ENCODE data around the gene COL9A2. TPM values are rescaled to one million over a fixed set of nuclear protein-coding genes. Genes with fewer than 3 reads are reported as not detected.

Gene COL9A2
- total RNA-seq, 1 donor from 2014 or later, result 0.24 TPM

DNA sequence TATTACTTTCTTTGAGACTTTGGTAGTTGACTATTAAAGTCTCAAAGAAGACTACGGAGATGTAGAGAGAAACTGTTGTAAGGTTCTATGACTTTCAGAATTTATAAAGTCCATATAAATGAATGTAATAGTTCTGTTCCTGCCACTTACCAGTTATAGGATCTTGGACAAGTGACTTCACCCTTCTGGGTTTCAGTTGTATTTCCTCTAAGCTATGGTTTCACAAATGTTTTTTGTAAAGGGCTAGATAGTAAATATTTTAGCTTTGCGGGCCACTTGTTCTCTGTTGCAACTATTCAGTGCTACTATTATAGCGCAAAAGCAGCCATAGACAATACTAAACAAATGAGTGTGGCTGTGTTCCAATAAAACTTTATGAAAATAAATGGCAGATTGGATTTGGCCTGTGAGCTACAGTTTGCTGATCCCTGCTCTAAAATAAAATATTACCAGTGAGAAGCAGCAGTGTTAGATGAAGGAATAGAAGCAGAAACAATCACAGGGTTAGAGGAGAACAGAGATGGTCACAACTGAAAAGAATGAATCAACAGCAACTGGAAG is 44.4 kb downstream of the COL9A2 start:
- intact Hi-C loops (cut with DNase I), result no loop called here
- DNase-seq, result no peak
- ATAC-seq (ENCODE audit: poor library complexity), result no peak

DNA sequence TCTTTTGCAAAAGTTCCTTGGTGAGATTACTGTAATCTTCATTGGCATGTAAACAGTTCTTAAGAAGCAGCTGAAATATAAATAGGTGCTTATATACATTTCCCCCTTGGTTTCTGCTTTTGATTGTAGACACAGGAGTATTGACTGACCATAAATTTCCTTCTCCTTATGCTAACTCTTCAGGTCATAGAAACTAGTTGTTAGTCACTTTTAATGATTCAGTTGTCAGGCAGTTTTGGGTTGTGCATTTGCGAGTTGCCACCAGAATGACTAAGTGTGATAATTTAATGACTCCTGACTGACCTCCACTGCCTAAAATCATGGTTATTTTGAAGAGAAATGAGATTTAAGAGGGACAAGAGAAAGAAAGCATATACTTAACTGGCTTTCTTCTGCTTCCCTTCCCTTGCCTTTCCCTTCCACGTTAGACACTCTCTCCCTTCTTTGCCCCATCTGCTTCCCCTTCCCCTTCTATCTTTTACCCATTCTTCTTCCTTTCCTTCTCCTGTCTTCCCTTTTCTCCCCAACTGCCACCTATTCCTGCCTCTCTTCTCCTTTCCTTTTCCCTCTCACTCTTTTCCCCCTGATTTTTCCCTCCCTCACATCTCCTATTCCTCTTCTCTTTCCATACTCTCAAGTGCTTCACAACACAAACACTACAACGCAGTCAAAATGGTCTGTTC is 46.8 kb downstream of the COL9A2 start:
- intact Hi-C loops (cut with DNase I), result no loop called here
- no peak for DNase-seq
- ATAC-seq (ENCODE audit: poor library complexity), result no peak

DNA sequence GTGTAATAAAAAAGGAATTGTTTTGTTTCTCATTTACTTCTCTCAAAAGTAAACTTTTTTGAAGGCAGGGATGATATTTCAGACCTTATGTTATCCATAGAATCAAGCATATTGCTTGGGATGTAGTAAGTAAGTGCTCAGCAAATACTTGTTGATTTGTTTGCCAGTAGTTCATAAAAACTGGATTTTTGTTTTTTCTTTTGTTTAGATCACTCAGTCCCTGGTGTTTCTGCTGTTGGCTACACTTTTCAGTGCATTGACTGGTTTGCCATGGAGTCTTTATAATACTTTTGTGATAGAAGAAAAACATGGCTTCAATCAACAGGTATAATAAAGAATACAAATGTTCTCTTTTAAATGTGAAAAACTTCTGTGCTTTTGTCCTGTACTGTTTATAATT is 48.9 kb downstream of the COL9A2 start:
- DNase-seq, result no peak
- intact Hi-C loops (cut with DNase I), result no loop called here

DNA sequence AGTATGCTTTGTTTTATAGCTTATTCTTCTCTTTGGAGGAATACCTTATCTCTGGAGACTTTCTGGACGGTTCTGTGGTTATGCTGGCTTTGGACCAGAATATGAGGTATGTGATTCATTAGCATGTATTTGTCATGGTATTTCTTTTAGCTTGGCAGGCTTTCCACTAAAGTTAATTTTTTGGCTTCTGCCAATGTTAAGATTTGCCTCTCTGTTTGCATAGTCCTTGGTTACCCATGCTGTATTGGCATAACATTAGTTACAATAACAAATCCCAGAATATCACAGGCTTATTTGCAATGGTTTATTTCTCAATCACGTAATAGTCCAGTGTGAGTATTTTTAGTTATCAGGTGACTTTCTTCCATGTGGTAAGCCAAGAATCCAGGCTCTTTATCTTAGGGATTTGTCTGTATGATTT is 49.3 kb downstream of the COL9A2 start:
- no peak for DNase-seq
- intact Hi-C loops (cut with DNase I), result no loop called here
- peak; percentile 92 for ATAC-seq (ENCODE audit: poor library complexity)

More for the DNA sequence above, 48.9 kb downstream of the COL9A2 start:
- no peak for ATAC-seq (ENCODE audit: poor library complexity)

DNA sequence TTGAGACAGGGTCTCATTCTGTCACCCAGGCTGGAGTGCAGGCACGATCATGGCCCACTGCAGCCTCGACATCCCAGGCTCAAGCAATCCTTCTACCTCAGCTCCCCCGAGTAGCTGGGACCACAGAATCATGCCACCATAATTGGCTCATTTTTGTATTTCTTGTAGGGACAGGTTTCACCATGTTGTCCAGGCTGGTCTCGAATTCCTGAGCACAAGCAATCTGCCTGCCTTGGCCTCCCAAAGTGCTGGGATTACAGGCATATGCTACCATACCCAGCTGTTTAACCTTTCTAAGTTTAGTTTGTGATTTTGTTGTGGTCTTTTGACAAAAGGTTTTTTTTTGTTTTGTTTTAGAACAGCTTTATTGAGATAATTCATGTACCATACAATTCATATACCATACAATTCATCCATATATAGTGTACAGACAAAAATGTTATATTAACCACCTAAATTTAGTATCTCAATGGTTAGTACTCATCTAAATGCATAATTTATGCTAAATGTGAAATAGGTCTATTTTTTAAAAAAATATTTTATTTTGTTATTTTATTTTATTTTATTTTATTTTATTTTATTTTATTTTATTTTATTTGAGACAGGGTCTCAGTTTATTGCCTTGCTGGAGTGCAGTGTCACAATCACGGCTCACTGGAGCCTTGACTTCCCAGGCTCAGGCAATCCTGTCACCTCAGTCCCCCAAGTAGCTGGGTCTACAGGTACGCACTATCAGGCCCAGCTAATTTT is 50.1 kb downstream of the COL9A2 start:
- intact Hi-C loops (cut with DNase I), result no loop called here
- ATAC-seq (ENCODE audit: poor library complexity), result no peak
- DNase-seq, result no peak

DNA sequence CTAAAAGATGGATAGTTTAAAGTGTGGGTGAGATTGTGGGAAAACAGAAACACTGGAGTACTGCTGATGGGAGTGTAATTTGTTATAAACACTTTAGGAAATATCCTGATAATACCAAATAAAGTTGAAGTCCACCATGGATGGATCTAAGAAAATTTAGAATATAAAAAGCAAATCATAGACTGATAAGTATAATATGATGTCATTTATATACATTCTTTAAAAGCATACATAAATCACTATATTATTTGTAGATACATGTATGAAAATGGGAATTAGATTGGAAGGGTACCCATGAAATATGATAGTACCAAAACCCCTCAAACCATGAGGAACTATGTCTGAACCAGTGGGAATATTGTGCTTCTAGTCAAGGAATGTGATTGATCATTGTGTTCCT is 51.2 kb downstream of the COL9A2 start:
- ATAC-seq (ENCODE audit: poor library complexity) (no peak), DNase-seq (no peak)
- intact Hi-C loops (cut with DNase I), result no loop called here

DNA sequence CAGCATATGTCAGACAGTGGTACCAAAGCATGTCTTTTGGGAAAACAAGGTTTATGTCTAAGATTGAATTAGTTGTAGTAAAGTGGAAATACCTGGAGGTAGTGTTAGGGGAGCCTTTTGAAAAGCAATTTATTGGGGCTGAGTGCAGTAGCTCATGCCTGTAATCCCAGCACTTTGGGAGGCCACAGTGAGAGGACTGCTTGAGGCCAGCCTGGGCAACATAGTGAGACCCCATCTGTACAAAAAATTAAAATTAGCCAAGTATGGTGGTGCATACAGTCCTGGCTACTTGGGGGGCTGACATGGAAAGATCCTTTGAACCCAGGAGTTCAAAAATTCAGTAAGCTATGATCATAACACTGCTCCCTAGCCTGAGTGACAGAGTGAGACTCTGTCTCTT is 51.8 kb downstream of the COL9A2 start:
- intact Hi-C loops (cut with DNase I), result no loop called here
- no peak for DNase-seq
- no peak for ATAC-seq (ENCODE audit: poor library complexity)

DNA sequence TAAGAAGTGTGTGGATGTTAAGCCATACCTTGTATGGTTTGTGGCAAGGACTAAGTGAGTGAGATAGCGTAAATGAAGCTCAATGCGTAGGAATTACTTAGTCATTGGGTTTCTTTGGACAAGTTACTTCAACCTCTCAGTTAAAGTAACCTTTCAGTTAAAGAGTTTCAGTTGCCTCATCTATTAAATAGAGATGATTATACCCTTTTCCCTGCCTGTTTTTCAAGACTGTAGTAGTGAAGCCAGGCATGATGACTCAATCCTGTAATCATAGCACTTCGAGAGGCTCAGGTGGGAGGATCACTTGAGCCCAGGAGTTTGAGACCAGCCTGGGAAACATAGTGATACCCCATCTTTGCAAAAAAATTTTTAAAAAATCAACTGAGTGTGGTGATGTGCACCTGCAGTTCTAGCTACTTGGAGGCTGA is 52.7 kb downstream of the COL9A2 start:
- intact Hi-C loops (cut with DNase I), result no loop called here
- DNase-seq (no peak), ATAC-seq (ENCODE audit: poor library complexity) (no peak)

DNA sequence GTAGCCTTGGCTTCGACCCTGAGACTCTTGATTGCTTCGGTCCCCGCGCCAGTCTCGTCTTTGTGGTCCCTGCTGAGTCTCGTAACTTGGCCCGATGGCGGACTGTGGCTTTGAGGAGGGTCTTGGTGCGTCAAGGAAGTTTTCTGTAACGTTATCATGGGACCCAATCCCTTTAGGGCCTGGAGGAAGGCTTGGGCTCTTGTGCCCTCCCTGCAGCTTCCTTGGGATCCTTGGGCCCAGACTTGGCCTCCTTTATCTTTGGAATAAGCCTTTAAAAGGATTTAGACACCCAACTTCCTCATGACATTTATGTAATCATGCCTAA is 58.7 kb downstream of the COL9A2 start:
- DNase-seq, result no peak
- intact Hi-C loops (cut with DNase I), result no loop called here
- no peak for ATAC-seq (ENCODE audit: poor library complexity)

DNA sequence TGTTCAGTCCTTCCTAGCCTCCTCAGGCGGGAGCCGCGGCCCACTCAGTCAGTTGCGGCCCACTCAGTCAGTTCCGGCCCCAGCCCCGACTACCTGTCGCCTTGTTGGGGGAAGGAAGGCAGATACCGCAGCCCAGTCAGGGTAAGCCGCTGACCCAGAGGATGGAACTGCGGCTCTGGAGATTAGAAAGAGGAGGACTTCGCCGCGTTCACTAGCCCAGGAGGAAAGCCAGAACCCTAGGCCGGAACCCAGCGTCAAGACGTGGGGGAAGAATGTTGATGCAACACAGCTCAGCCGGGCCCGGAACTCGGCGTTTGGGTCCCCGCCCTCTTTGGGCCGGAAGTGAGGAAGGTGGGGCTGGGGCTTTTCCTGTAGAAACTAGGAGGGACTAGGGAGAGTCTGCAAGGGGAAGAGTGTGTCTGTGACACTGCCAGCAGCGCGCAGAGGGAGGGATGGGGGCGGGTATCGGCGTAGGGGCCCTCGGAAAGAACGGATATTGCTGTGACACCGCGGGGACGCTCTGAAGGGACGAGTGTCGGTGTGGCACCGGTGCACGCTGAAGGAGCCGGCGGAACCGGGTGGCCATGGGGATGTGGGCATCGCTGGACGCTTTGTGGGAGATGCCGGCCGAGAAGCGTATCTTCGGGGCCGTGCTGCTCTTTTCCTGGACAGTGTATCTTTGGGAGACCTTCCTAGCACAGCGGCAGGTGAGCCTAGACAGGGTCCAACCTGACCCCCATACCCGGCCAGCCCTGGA is 59.2 kb downstream of the COL9A2 start, which contains the start of gene ZMPSTE24:
TSS of gene ZMPSTE24 (plus strand) at position 549 of the 757 bp plus-strand sequence. CDS start at position 585, 36 bp downstream.
- intact Hi-C loops (cut with DNase I), result no loop called here
- ATAC-seq (ENCODE audit: poor library complexity) (peak; percentile 98), DNase-seq (peak; percentile 96)

DNA sequence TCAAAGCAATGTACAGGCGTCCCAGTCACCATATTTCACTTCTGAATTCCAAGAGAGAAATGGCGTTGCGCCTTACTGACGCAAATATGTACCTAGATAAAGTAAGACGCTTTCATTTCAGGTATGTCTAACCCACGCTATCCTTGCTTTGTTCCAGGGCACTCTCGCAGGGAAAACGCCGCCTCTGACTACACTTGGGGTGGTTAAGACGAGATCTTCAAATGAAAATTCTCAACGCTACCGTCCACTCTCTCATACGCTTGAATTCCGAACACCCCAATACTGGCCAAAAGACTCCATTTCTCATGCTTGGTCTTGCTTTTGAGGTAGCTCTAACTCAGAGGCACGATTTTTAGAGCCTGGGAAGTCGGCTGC is 59.8 kb downstream of the COL9A2 start:
- DNase-seq, result no peak
- intact Hi-C loops (cut with DNase I), result no loop called here
- peak; percentile 27 for ATAC-seq (ENCODE audit: poor library complexity)

DNA sequence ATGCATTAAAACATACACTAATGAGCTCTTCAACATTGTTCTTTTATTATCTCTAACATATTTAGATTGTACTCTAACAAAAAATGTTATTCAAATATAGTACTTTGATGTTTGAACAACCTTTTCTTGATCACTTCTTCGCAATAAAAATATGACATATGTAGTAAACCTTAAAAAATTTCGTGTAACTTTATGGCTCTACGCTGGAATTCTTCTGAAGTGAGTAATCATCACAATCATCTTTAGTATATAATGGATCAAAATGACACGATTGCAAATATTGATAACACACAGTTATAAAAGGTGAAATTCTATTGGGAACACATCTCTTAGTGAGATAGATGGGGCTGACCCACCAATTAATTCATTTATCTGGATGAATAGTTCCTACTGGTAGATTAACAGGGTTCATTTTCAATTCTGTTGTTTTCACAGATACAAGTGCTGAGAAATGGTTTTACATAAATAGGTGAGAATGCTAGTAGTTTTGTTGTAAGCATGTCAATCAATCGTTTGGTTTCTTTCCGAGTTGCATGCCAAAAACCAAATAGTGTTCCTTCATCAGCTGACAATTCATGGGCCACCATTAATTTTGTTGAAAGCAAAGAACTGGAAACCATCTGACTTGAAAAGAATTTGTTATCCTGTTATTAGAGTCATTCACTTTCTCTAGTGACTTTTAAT is 60.5 kb downstream of the COL9A2 start:
- intact Hi-C loops (cut with DNase I), result no loop called here

DNA sequence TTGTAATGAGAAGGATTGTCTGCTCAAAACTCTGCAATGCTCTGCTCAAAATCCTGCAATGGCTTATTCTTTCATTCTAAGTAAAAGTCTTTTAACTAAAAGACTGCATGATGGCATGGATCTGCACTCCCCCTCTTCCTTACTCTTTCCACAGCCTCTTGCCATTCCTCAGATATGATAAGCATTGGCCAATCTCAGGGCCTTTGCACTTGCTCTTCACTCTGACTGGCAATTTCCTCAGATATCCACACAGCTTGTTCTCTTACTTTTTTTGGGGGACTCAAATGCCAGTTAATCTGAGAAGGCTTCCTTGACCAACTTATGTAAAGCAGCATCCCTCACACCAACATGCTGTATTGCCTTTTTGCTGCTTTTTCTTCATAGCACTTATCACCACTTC is 61.9 kb downstream of the COL9A2 start:
- no peak for DNase-seq
- no peak for ATAC-seq (ENCODE audit: poor library complexity)
- intact Hi-C loops (cut with DNase I), result no loop called here

More for the DNA sequence above, 60.5 kb downstream of the COL9A2 start:
- no peak for ATAC-seq (ENCODE audit: poor library complexity)
- DNase-seq, result no peak

DNA sequence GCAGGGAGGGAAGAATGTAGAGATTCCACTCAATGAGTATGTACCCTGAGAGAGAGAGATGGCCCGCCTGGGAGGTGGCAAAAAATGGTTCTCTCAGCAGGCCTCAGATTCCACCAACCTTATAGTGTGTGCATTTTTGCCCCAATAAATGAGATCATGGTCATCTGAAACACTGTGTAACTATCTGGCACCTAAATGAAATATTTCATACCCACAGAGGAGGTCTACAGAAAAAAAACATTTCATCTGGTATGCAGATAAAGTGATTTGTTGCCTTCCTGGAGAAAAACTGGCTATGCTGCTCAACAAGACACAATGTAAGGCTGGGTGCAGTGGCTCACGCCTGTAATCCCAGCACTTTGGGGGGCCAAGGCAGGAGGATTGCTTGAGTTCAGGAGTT is 64.5 kb downstream of the COL9A2 start:
- no peak for ATAC-seq (ENCODE audit: poor library complexity)
- DNase-seq, result no peak
- intact Hi-C loops (cut with DNase I), result no loop called here

DNA sequence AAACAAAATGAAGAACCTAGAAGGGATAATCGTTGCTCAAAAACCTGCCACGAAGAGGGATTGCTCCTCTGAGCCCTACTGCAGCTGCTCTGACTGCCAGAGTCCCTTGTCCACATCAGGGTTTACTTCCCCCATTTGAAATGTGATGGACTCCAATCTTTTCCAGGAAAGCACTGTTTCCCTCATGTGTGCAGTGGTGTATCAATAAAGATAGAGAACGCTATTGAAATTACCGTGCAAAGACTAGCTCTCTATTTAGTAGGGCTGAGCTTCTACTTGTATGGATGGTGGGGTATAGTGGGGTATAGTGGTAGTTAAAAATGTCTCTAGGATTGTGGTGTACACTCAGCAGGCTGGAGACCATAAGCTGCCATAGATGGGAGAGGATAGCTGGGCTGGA is 65.6 kb downstream of the COL9A2 start:
- intact Hi-C loops (cut with DNase I), result no loop called here
- DNase-seq (no peak), ATAC-seq (ENCODE audit: poor library complexity) (no peak)
